Activated gamma-delta T cell (primary cell): ENCODE data around the gene SLC12A6.
"Not testable (repeated sequence)": the region's sequence is repeated elsewhere in the genome, so short reads cannot be mapped to it uniquely, and the experiment has no call there.

Source experiments
- DNase-seq: peaks from one replicate; lab custom pipeline; 2025; lab: John Stamatoyannopoulos, UW

The SLC12A6 gene

GRCh38 chr15:34193272-34193671 is 144.3 kb downstream of the SLC12A6 start:
- not testable (repeated sequence) for DNase-seq

GRCh38 chr15:34188711-34189110 is 148.9 kb downstream of the SLC12A6 start:
- DNase-seq, result no peak

GRCh38 chr15:34185666-34186065 is 151.9 kb downstream of the SLC12A6 start:
- DNase-seq, result no peak

- no peak for DNase-seq
Observed at GRCh38 chr15:34182942-34183341, 154.6 kb downstream of the SLC12A6 start.
